Measurements from ENCODE around the gene IQCF5. TPM values are rescaled to one million over a fixed set of nuclear protein-coding genes. Genes with fewer than 3 reads are reported as not detected.

Gene IQCF5
- total RNA-seq, 1 donor from 2014 or later = not detected

DNA sequence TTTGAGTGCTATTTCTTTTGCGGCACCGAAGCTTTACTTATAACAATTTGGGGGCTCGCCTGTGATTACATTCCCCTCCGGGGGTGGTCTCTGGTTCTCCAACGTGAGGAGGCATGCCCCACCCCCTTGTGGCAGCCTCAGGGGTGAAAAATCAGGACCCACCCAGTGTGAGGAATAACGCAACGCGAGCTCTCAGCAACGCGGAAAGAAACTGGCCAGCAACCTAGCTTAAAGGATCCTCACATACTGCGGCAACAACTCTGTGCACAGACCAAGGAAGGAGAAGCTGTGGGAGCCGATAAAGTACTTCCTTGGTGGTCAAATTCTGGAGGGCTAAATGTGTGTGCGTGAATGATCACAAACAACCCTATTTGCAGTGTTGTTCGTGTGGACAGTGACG, 22.0 kb upstream of the IQCF5 start:
- no peaks in the 10 kb centered on the region for H3K4me1 Mint-ChIP-seq (ENCODE audit: low read depth)
- H3K4me3 Mint-ChIP-seq (ENCODE audit: unreplicated experiment) = no peak overlapping the region
- DNase-seq (ENCODE audit: low spot score) = no peak
- H3K27ac Mint-ChIP-seq (ENCODE audit: unreplicated experiment) = no peak overlapping the region
- peaks cover 2% of the 10 kb centered on the region for H3K36me3 Mint-ChIP-seq (ENCODE audit: low read depth)
- TF ChIP-seq, protein P1, sequence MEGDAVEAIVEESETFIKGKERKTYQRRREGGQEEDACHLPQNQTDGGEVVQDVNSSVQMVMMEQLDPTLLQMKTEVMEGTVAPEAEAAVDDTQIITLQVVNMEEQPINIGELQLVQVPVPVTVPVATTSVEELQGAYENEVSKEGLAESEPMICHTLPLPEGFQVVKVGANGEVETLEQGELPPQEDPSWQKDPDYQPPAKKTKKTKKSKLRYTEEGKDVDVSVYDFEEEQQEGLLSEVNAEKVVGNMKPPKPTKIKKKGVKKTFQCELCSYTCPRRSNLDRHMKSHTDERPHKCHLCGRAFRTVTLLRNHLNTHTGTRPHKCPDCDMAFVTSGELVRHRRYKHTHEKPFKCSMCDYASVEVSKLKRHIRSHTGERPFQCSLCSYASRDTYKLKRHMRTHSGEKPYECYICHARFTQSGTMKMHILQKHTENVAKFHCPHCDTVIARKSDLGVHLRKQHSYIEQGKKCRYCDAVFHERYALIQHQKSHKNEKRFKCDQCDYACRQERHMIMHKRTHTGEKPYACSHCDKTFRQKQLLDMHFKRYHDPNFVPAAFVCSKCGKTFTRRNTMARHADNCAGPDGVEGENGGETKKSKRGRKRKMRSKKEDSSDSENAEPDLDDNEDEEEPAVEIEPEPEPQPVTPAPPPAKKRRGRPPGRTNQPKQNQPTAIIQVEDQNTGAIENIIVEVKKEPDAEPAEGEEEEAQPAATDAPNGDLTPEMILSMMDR (IDR thresholded peaks at IDR 0.05) = no peak
- peaks cover 53% of the 10 kb centered on the region for H3K27me3 Mint-ChIP-seq (ENCODE audit: low read depth)
- no peaks in the 10 kb centered on the region for H3K9me3 Mint-ChIP-seq (ENCODE audit: low read depth)

DNA sequence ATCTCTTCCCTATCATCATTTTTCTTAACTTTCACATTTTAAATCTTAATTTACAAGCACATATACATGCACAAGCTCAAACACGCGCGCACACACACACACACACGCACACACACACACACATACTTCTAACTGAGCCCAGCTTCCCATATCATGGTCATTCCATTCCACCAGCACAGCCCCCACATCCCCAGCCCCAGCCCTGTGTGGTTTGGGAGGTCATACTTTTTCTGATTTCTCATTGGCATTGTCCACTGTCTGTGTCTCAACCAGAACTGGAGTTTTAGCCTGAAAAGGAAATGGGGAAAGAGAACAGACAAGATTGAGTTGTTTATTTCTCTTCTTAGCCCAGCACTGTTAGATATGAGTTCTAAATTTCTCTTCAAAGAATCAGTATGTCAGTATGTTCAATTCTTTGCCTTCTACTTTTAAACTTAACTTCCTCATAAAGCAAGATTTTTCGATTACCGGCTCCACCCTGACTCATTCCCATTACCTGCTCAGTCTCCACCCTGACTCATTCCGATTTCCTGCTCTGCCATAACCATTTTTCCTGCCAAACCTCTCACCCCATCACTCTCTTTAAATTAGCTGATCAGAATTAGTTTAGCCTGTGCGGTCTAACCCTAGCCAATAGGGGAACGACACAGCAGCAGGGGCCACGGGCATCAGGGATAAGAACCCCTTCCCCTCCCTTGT, 21.4 kb upstream of the IQCF5 start:
- H3K36me3 Mint-ChIP-seq (ENCODE audit: low read depth) = peaks cover 2% of the 10 kb centered on the region
- no peak overlapping the region for H3K4me3 Mint-ChIP-seq (ENCODE audit: unreplicated experiment)
- TF ChIP-seq, protein P1 (IDR thresholded peaks at IDR 0.05) = no peak
- no peaks in the 10 kb centered on the region for H3K9me3 Mint-ChIP-seq (ENCODE audit: low read depth)
- H3K27me3 Mint-ChIP-seq (ENCODE audit: low read depth) = peaks cover 55% of the 10 kb centered on the region
- no peak overlapping the region for H3K27ac Mint-ChIP-seq (ENCODE audit: unreplicated experiment)
- no peak for DNase-seq (ENCODE audit: low spot score)
- no peaks in the 10 kb centered on the region for H3K4me1 Mint-ChIP-seq (ENCODE audit: low read depth)

DNA sequence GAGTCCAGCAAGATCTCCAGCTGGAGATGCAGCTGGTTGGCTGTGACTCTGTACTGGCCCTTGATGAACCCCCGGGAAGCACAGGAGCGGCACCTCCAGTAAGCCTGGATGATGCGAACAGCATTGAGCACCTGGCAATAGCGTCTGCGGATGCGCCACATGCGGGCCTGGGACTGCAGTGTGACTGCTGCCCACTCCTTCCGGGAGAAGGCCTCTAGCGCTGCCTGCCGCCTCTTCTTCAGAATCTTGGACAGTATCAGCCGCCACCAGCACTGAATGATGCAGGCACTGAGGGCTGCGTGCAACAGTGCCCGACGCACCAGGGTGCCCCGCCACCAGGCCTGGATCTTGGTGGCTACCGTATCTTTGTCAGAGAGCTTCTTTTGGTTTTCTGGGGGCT, 19.5 kb upstream of the IQCF5 start:
- Mint-ChIP-seq H3K9me3 (ENCODE audit: low read depth) (no peaks in the 10 kb centered on the region), H3K27me3 (ENCODE audit: low read depth) (peaks cover 49% of the 10 kb centered on the region), H3K27ac (ENCODE audit: unreplicated experiment) (no peak overlapping the region), H3K36me3 (ENCODE audit: low read depth) (peaks cover 2% of the 10 kb centered on the region), H3K4me3 (ENCODE audit: unreplicated experiment) (no peak overlapping the region), H3K4me1 (ENCODE audit: low read depth) (no peaks in the 10 kb centered on the region)
- no peak for DNase-seq (ENCODE audit: low spot score)
- TF ChIP-seq, protein P1 (IDR thresholded peaks at IDR 0.05) = no peak

DNA sequence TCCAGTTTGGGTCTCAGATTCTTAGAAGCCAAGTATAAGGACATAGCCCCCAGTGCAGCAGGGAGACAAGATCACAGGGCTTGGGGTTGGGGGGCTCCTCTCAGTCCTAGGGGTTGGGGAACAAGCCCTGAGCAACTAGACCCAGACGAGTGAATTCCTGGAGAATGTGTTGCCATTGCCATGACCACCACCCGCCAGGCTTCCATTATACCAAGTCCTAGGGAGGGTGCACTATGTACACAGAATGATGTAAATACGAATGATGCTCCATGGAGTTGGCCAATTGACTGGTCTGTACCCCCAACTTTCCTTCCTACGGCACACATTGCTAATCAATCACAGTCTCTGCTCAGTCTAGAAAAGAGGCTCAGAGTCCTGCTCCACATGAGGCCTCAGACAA, 19.0 kb upstream of the IQCF5 start:
- Mint-ChIP-seq H3K4me1 (ENCODE audit: low read depth) (no peaks in the 10 kb centered on the region), H3K27ac (ENCODE audit: unreplicated experiment) (no peak overlapping the region), H3K36me3 (ENCODE audit: low read depth) (peaks cover 2% of the 10 kb centered on the region), H3K9me3 (ENCODE audit: low read depth) (no peaks in the 10 kb centered on the region), H3K27me3 (ENCODE audit: low read depth) (peaks cover 49% of the 10 kb centered on the region), H3K4me3 (ENCODE audit: unreplicated experiment) (no peak overlapping the region)
- no peak for DNase-seq (ENCODE audit: low spot score)
- TF ChIP-seq, protein P1 (IDR thresholded peaks at IDR 0.05) = no peak

DNA sequence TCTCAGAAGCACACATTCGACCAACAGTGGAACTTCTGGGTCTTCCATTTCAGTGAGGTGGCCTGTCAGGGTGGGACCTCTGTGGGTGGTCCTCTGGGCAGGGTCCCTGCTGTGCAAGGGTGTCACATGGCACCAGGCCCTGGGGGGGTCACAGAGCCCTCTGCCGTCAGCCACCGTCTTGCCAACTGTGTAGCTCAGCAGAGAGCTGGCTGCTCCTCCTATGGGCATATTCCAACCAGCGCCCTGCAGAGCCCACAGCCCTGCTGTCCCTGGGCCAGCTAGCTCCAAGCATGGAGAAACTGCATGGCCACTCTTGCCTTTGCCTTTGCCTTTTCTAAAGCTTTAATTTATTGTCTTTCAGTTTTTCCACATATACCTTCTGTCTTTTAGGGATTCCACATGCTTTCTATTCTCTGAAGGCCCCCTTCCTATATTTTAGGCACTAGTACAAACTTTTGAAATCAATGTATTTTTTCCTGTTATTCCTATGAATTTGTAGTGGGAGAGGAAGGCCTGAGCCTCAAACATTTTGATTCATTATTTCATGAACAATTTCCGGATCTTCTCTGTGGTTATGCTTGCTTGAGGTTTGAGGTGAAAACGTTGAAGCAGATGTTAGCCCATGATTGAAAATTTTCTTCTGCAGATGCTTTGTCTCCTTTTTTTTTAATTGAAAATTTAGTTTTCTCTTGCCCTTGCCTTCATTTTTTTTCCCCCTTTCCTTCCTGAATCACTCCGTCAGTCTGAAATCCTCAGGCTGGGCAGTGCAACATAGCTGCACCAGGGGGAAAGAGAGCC, 16.0 kb upstream of the IQCF5 start:
- Mint-ChIP-seq H3K9me3 (ENCODE audit: low read depth) (no peaks in the 10 kb centered on the region), H3K36me3 (ENCODE audit: low read depth) (no peaks in the 10 kb centered on the region), H3K27me3 (ENCODE audit: low read depth) (peaks cover 27% of the 10 kb centered on the region), H3K4me1 (ENCODE audit: low read depth) (no peaks in the 10 kb centered on the region), H3K27ac (ENCODE audit: unreplicated experiment) (no peak overlapping the region), H3K4me3 (ENCODE audit: unreplicated experiment) (no peak overlapping the region)
- no peak for DNase-seq (ENCODE audit: low spot score)
- TF ChIP-seq, protein P1 (IDR thresholded peaks at IDR 0.05) = no peak
